GM12865 (cell line): ENCODE results near the gene CCDC182.

Experiments
- DNase-seq: peaks from one replicate; pipeline ENCODE4 v3.0.0; 2010; ENCODE audit warnings: low read depth
- H3K4me3 ChIP-seq: 2 replicates; pipeline ENCODE4 v1.5.1; 2011; ENCODE audit warnings: mild to moderate bottlenecking, low read depth, low read length, control low read depth
- TF ChIP-seq, protein P1 (sequence below): IDR thresholded peaks from 2 replicates; pipeline ENCODE4 v1.5.1; 2011; ENCODE audit warnings: low read length, control low read depth, low read depth, inconsistent platforms; ENCODE audit not compliant: insufficient read depth; ENCODE audit errors: missing control alignments

Gene CCDC182

DNA sequence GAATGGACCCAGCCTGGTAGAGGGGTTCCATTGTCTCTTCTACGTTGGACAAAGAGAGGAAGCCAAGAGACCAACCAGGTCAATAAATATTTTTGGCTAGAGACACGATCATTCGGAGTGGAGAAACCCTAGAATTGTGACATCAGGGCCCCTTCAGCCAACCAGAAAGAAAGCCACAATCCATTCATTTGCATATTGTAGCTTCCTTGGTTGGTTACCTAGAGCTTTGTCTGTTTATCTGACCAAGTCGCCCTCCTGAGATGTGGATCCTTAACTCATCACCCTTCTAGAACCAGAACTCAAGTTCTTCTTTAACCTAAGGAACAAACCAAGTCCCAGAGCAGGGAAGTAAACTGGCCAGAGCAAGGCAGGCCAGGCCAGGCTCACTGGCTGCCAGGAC, at the start of gene CCDC182:
Gene CCDC182 (minus strand): TSS at position 58 of the 400 bp plus-strand sequence. CDS start 27 bp downstream, at position 31.
- TF ChIP-seq, protein P1, sequence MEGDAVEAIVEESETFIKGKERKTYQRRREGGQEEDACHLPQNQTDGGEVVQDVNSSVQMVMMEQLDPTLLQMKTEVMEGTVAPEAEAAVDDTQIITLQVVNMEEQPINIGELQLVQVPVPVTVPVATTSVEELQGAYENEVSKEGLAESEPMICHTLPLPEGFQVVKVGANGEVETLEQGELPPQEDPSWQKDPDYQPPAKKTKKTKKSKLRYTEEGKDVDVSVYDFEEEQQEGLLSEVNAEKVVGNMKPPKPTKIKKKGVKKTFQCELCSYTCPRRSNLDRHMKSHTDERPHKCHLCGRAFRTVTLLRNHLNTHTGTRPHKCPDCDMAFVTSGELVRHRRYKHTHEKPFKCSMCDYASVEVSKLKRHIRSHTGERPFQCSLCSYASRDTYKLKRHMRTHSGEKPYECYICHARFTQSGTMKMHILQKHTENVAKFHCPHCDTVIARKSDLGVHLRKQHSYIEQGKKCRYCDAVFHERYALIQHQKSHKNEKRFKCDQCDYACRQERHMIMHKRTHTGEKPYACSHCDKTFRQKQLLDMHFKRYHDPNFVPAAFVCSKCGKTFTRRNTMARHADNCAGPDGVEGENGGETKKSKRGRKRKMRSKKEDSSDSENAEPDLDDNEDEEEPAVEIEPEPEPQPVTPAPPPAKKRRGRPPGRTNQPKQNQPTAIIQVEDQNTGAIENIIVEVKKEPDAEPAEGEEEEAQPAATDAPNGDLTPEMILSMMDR, result no peak
- DNase-seq, result no peak
- H3K4me3 ChIP-seq, result no peak within 1 kb of the TSS

DNA sequence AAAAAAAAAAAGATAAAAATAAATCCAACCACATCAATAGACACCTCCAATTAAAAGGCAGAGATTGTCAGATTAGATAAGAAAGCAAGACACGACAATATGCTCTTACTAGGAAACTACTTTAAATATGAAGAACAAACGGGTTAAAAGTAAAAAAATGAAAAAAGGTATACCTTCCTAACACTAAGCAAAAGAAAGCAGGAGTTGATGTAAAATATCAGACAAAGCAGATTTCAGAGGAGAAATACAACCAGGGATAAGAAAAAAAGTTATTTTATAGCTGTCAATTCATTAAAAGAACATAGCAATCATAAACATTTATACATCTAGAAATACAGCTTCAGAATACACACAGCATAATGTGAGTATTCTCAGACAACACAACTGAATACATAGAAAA, 49.7 kb upstream of the CCDC182 start:
- no peak overlapping the region for H3K4me3 ChIP-seq
- TF ChIP-seq, protein P1, result no peak
- DNase-seq, result no peak

DNA sequence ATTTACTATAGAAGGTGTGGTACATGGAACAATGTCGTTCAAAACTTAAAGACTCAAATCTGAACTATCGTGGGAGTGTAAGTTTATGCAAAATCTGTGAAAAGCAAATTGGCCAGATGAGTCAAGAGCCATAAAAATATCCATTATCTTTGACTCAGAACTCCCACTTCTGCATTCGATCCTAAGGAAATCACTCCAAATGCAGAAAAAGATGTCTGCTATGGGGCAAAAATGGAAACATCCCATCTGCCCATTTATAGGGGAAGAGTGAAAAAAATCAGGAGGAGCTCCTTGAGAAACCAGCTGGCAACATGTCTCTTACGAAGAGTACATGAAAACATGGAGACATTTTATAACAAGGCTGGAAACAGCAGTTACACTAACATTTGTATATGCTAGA, 43.6 kb upstream of the CCDC182 start:
- no peak for DNase-seq
- TF ChIP-seq, protein P1, result no peak
- no peak overlapping the region for H3K4me3 ChIP-seq

DNA sequence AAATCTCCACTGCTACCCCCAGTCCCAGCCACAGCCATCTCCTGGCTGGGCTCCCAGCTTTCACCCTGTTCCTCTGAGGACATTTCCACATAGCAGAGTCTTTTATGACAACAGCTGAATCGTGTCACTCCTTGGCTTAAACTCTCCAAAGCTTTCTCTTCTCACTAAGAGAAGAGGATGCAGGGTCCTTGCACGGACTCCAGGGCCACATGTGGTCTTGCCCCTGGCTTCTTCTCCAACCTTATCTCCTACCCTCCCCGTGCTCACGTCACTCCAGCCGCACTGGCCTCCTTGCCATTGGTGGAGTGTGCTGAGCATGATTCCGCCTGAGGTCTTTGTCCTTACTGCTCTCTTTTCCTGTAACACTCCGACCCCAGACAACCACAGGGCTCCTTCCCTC, 39.9 kb upstream of the CCDC182 start:
- DNase-seq, result no peak
- H3K4me3 ChIP-seq, result no peak overlapping the region
- TF ChIP-seq, protein P1, result no peak

DNA sequence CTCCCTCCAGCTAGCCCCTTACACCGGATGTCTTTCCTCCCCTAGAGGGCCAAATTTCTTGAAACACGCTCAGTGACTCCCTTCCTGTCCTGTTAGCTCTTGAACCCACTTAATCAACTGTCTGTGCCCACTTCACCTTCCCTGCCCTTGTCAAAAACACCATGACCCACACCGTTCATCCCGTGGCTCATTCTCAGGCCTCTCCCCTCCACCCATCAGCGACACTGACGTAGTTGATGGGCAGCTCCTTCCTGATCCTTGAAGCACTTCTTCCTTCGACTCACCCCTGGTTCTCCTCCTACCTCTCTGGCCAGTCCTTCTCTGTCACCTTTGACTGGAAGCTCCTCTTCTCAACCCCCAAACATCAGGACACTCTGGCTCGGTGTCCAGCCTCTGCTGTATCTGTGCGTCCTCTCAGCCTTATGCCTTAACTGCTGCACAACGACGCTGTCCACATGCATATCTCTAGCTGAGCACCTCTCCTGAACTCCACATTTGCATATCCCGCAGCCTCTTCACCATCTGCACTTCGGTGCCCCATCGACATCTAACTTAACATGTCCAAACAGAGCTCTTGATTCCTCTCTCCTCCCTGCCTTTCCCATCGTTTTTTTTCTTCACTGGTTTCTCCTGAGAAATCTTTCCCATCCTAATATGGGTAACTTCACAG, 39.3 kb upstream of the CCDC182 start:
- DNase-seq, result no peak
- H3K4me3 ChIP-seq, result no peak overlapping the region
- TF ChIP-seq, protein P1, result no peak

DNA sequence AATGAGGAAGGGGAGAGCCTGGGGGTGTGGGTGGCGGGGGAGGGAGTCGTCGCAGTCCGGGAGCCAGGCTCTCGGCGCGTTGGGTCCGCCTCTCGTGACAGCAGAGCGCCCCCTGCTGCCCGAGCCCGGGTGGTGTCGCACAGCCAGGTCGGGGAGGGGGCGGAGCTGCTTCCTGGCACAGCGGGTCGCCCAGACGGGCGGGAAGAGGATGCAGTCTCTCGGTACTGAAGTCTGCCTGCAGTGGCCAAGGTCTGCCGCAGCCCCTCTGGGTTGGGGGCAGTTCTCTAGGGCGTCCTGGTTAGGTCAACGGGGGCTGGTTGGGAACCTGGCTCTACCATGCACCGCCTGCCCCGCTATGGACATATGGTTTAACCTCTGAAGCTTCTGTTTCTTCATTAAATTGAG, 38.2 kb upstream of the CCDC182 start:
- TF ChIP-seq, protein P1, result peak; percentile 89

DNA sequence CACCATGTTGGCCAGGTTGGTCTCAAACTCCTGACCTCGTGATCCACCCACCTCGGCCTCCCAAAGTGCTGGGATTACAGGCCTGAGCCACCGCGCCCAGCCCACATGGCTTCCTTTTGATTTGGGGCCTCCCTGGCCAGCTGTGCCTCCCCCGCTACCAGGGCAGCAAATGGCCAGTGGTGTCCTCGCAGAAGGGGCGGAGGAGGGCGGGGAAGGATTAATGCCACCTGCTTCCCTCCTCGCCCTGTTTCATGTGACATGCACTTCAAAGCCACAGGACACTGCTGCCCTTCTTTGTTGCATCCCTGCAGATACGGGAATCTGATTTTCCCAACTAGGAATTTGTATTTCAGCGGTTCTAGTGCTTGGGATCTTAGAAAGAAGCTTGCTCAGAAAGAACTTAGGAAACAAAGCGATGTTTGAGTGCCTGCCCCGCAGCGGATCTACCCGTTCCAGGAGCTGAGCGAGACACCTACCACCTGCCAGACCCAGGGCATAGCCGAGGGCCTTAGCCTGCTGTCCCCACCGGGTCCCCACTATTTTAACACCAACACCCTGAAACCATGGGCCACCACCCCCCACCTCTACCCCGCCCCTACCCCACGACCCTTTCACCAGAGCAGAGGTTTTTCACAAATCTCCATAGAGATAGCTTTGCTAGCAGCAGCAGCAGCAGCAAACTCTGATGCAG, 37.7 kb upstream of the CCDC182 start:
- H3K4me3 ChIP-seq, result no peak overlapping the region
- TF ChIP-seq, protein P1, result no peak
- DNase-seq, result no peak

More for the DNA sequence above, 38.2 kb upstream of the CCDC182 start:
- peak; percentile 60 for DNase-seq
- no peak overlapping the region for H3K4me3 ChIP-seq
